Stimulated activated naive CD4-positive, alpha-beta T cell treated with Interleukin-2 at 50 U/mL for 16 hours (primary cell): ENCODE results near the gene KIF6.

Source experiments
- DNase-seq: peaks from one replicate; lab custom pipeline; 2025; lab: John Stamatoyannopoulos, UW

The KIF6 gene

GRCh38 chr6:39445667-39446066 lies 279.5 kb downstream of the KIF6 start:
- DNase-seq: no peak

GRCh38 chr6:39444479-39445019 lies 280.7 kb downstream of the KIF6 start:
- no peak for DNase-seq

GRCh38 chr6:39441986-39442385 lies 283.2 kb downstream of the KIF6 start:
- DNase-seq: no peak

- no peak for DNase-seq
Measured at GRCh38 chr6:39441301-39441700, 283.9 kb downstream of the KIF6 start.

- DNase-seq: no peak
Measured at GRCh38 chr6:39440039-39440426, 285.2 kb downstream of the KIF6 start.

GRCh38 chr6:39439342-39440038 lies 285.7 kb downstream of the KIF6 start:
- DNase-seq: no peak

GRCh38 chr6:39433630-39434029 lies 291.6 kb downstream of the KIF6 start:
- DNase-seq: no peak

- no peak for DNase-seq
Measured at GRCh38 chr6:39432330-39433025, 292.7 kb downstream of the KIF6 start.

- no peak for DNase-seq
Measured at GRCh38 chr6:39430871-39431523, 294.2 kb downstream of the KIF6 start.

- DNase-seq: no peak
Measured at GRCh38 chr6:39430446-39430845, 294.8 kb downstream of the KIF6 start.

- no peak for DNase-seq
Measured at GRCh38 chr6:39428816-39429215, 296.4 kb downstream of the KIF6 start.

GRCh38 chr6:39428152-39428551 lies 297.1 kb downstream of the KIF6 start:
- DNase-seq: no peak

GRCh38 chr6:39426073-39426456 lies 299.1 kb downstream of the KIF6 start:
- DNase-seq: no peak

GRCh38 chr6:39425346-39426072 lies 299.7 kb downstream of the KIF6 start:
- no peak for DNase-seq

- no peak for DNase-seq
Measured at GRCh38 chr6:39424831-39425230, 300.4 kb downstream of the KIF6 start.

GRCh38 chr6:39422238-39422637 lies 303.0 kb downstream of the KIF6 start:
- no peak for DNase-seq

- DNase-seq: no peak
Measured at GRCh38 chr6:39421383-39422225, 303.6 kb downstream of the KIF6 start.

GRCh38 chr6:39420300-39421265 lies 304.6 kb downstream of the KIF6 start:
- DNase-seq: no peak

- no peak for DNase-seq
Measured at GRCh38 chr6:39419607-39420006, 305.6 kb downstream of the KIF6 start.

GRCh38 chr6:39417440-39417839 lies 307.8 kb downstream of the KIF6 start:
- DNase-seq: no peak
